HG03196 (cell line): Measurements from ENCODE around the gene ZFPM1.

Experiments used
- ATAC-seq: cut with Tn5 transposase; IDR thresholded peaks from one replicate; pipeline ENCODE4 v1.9.1; 2021; ENCODE audit not compliant: unreplicated experiment

ZFPM1 gene

DNA sequence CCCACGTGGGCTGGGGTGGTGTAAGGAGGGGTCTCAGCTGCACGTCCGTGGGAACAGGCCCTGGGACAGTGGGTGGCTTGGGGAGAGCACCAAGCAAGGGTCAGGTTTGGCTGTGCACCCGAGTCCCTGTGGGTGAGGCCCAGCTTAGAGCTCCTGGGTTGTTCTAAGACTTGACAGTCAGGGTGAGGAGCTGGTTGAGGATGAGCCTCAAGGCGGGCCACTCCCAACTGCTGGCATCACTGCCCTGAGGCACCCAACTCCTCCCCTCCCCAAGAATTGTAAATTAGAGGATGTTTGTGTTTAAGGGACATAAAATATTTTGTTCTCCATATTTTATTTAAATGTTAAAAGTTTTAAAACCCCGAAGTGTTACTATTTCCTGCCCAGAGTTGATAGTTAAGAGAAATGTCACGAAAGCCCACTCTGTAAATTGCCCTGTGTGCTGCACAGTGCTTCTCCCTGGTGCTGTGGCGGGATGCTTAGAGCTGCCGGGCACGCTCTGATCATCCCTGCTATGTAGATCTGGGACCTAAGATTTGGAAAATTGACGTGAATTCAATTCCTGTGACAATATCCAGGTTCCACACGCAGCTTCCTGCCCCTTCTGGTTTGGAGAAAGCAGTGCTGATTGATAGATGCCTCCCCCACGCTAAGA lies 133.0 kb downstream of the ZFPM1 start:
- no peak for ATAC-seq
